HepG2 (cell line): ENCODE measurements around the gene TFAP2E. TPM values are rescaled to one million over a fixed set of nuclear protein-coding genes. Genes with fewer than 3 reads are reported as not detected.

Experiments
- ATAC-seq: fragments of 200-7000 bp; cut with Tn5 transposase; 3 replicates; pipeline ENCODE4 v1.9.1; 2020; ENCODE audit warnings: mild to moderate bottlenecking, moderate library complexity
- BruUV-seq: library from RNA; stranded (reverse); fragments of 400-500 nt; replicated peaks from 2 replicates; lab custom pipeline; 2021; lab: Mats Ljungman, UMichigan
- CTCF ChIA-PET: fragments of 300-600 bp; formaldehyde crosslinking; extraction: SDS; loops from one replicate; lab custom pipeline; 2021; ENCODE audit warnings: low total read pairs, inconsistent platforms, low intra/inter-chr PET ratio; lab: Yijun Ruan, JAX
- POLR2A ChIA-PET: fragments of 350-600 bp; sonication (Branson Sonifier 250); formaldehyde crosslinking; loops from one replicate; lab custom pipeline; 2020; ENCODE audit warnings: antibody characterized with exemption, inconsistent platforms; lab: Yijun Ruan, JAX
- DNase-seq: peaks from one replicate; pipeline ENCODE4 v3.0.0-alpha.2; 2015; ENCODE audit warnings: low spot score
- FAIRE-seq: peaks from 3 replicates; lab custom pipeline; 2011; peaks lifted over from hg19 to GRCh38; lab: Jason Lieb, UNC
- H2AFZ ChIP-seq: one replicate; pipeline ENCODE4 v1.6.1; 2011; ENCODE audit warnings: low read length, inconsistent platforms
- H3K27ac ChIP-seq: fragments of 300-600 bp; 3 replicates; pipeline ENCODE4 v1.8.0; 2011; ENCODE audit warnings: mixed run types, mild to moderate bottlenecking, mixed read lengths, low read length, inconsistent platforms; ENCODE audit not compliant: insufficient read depth; ENCODE audit errors: extremely low read length
- H3K27me3 ChIP-seq, 2 experiments: fragments of 200-600 bp in 1 of 2; 2 replicates in 1 of 2; 3 replicates in 1 of 2; pipeline versions ENCODE4 v1.6.0 to v1.8.0; 2011; ENCODE audit warnings: low read length in 2 of 2, mild to moderate bottlenecking in 2 of 2, moderate library complexity in 2 of 2, inconsistent platforms in 1 of 2; ENCODE audit not compliant: insufficient read depth in 2 of 2, control insufficient read depth in 1 of 2
- H3K36me3 ChIP-seq, 2 experiments: fragments of 200-600 bp in 1 of 2; replicated peaks in 1 of 2; 2 replicates in 1 of 2; 3 replicates in 1 of 2; pipeline versions ENCODE4 v1.5.1 to v1.8.0; 2011; ENCODE audit warnings: low read length in 2 of 2, inconsistent platforms in 1 of 2; ENCODE audit not compliant: insufficient read depth in 2 of 2, control insufficient read depth in 1 of 2
- H3K4me1 ChIP-seq: 2 replicates; pipeline ENCODE4 v1.5.1; 2012; ENCODE audit warnings: low read length, inconsistent platforms; ENCODE audit not compliant: insufficient read depth
- H3K4me2 ChIP-seq: 2 replicates; pipeline ENCODE4 v1.6.0; 2011; ENCODE audit warnings: low read depth, low read length, inconsistent platforms
- H3K4me3 ChIP-seq, 3 experiments: fragments of 200-600 bp in 1 of 3; sonication (generic), shearing (Covaris generic) in 1 of 3; replicated peaks in 1 of 3; 2 replicates each; pipeline ENCODE4 v1.5.1; 2011 to 2016; ENCODE audit warnings: low read length in 3 of 3, inconsistent platforms in 2 of 3, low read depth in 2 of 3, mild to moderate bottlenecking in 2 of 3, control low read depth in 1 of 3, mixed read lengths in 1 of 3; ENCODE audit not compliant: insufficient read depth in 1 of 3
- H3K79me2 ChIP-seq: one replicate; pipeline ENCODE4 v1.6.1; 2011; ENCODE audit warnings: low read length, inconsistent platforms; ENCODE audit not compliant: insufficient read depth
- H3K9ac ChIP-seq: 2 replicates; pipeline ENCODE4 v1.6.0; 2011; ENCODE audit warnings: mild to moderate bottlenecking, low read depth, low read length, inconsistent platforms; ENCODE audit not compliant: insufficient read depth
- H3K9me3 ChIP-seq: 2 replicates; pipeline ENCODE4 v1.5.1; 2012; ENCODE audit warnings: mild to moderate bottlenecking, low read length
- H4K20me1 ChIP-seq: 2 replicates; pipeline ENCODE4 v1.6.0; 2011; ENCODE audit warnings: inconsistent platforms, mild to moderate bottlenecking, low read length, moderate library complexity; ENCODE audit not compliant: insufficient read depth
- EZH2 ChIP-seq: conservative IDR thresholded peaks from 2 replicates; pipeline ENCODE4 v1.6.1; 2012; ENCODE audit warnings: mild to moderate bottlenecking, low read depth, low read length, moderate library complexity
- HOXA7 ChIP-seq: sonication (generic); formaldehyde crosslinking; IDR thresholded peaks from 2 replicates; pipeline ENCODE4 v1.8.1; 2022; ENCODE audit warnings: mild to moderate bottlenecking, missing genetic modification reagents, moderate library complexity
- IRX3 ChIP-seq: sonication (generic); formaldehyde crosslinking; IDR thresholded peaks from 2 replicates; pipeline ENCODE4 v1.8.1; 2023; ENCODE audit warnings: mild to moderate bottlenecking, low read depth, missing genetic modification reagents, borderline replicate concordance
- NAIF1 ChIP-seq: sonication (generic); formaldehyde crosslinking; IDR thresholded peaks from 2 replicates; pipeline ENCODE4 v1.5.0; 2020; ENCODE audit warnings: mild to moderate bottlenecking, missing genetic modification reagents, borderline replicate concordance
- NFE2L1 ChIP-seq: sonication (generic); formaldehyde crosslinking; IDR thresholded peaks from 2 replicates; pipeline ENCODE4 v1.4.0; 2020; ENCODE audit warnings: missing genetic modification reagents, mild to moderate bottlenecking, borderline replicate concordance
- RXRA ChIP-seq: sonication (generic); formaldehyde crosslinking; IDR thresholded peaks from 2 replicates; pipeline ENCODE4 v1.5.1; 2020; ENCODE audit warnings: missing genetic modification reagents
- SKI ChIP-seq: fragments of 450-650 bp; IDR thresholded peaks from one replicate; pipeline ENCODE4 v1.6.1; 2018; ENCODE audit warnings: mild to moderate bottlenecking; ENCODE audit not compliant: partially characterized antibody
- ZNF124 ChIP-seq: sonication (generic); formaldehyde crosslinking; IDR thresholded peaks from 2 replicates; pipeline ENCODE4 v1.4.0; 2020; ENCODE audit warnings: missing genetic modification reagents
- ZNF383 ChIP-seq: sonication (generic); formaldehyde crosslinking; IDR thresholded peaks from 2 replicates; pipeline ENCODE4 v1.4.0; 2020; ENCODE audit warnings: missing genetic modification reagents, mild to moderate bottlenecking, borderline replicate concordance
- ZNF562 ChIP-seq: sonication (generic); formaldehyde crosslinking; IDR thresholded peaks from 2 replicates; pipeline ENCODE4 v1.8.0; 2022; ENCODE audit warnings: missing genetic modification reagents, borderline replicate concordance
- ZNF577 ChIP-seq: sonication (generic); formaldehyde crosslinking; IDR thresholded peaks from 2 replicates; pipeline ENCODE4 v1.4.0; 2020; ENCODE audit warnings: mild to moderate bottlenecking, low read depth, missing genetic modification reagents, borderline replicate concordance
- WGBS: methylation state at CpG from one replicate; pipeline ENCODE4 v1.1.6; 2017; ENCODE audit warnings: low lambda C conversion rate; 5-methylcytosine and 5-hydroxymethylcytosine counted together
- in situ Hi-C: cut with HindIII; loops from 2 replicates; pipeline ENCODE4 v1.10.0; 2017; ENCODE audit warnings: low pct_unique_long_range_greater_than_20kb; ENCODE audit not compliant: extremely low pct_ligation_motif_present
- intact Hi-C: fragments of 100-400 bp; cut with micrococcal nuclease; formaldehyde crosslinking; loops from one replicate; pipeline ENCODE4 v1.10.0; 2022; ENCODE audit not compliant: unreplicated experiment
- polyA plus RNA-seq, 8 experiments: library from polyadenylated mRNA; depleted of rRNA in 3 of 8; stranded (reverse) in 7 of 8; unstranded in 1 of 8; fragments of >200 nt; fragmentation: Illumina TruSeq in 4 of 8; extraction: Trizol in 4 of 8; gene quantifications; 2 replicates each; pipeline versions ENCODE4 v1.2.1 to v1.2.3, GENCODE V29; 2011 to 2016; ENCODE audit warnings: low read depth in 4 of 8, missing spikeins in 1 of 8, mixed read lengths in 1 of 8; ENCODE audit not compliant: insufficient read depth in 1 of 8
- total RNA-seq, 5 experiments: library from RNA; depleted of rRNA; stranded (reverse); fragments of >200 nt; fragmentation: Illumina TruSeq; extraction: Trizol; gene quantifications; 2 replicates each; pipeline ENCODE4 v1.2.3, GENCODE V29; 2016; ENCODE audit warnings: low read depth in 1 of 5

Gene TFAP2E
- total and polyA plus RNA-seq, 2 of the 13 experiments (the other 11 are each of a cell fraction or from before 2014, with no cell fraction given): 0.31 to 0.41 TPM

- TF ChIP-seq ZNF383 (CRISPR knock-in tag): no peak
- no peak for TF ChIP-seq EZH2
These were observed 37.9 kb upstream of the TFAP2E start (continued) for GRCh38 chr1:35535243-35535642.

- POLR2A ChIA-PET: no interaction called here
- Histone ChIP-seq H3K4me3 (no peak overlapping the region), H3K79me2 (peaks cover 9% of the 10 kb centered on the region), H4K20me1 (no peaks in the 10 kb centered on the region; the same call in none of the 2 replicates), H3K27ac (no peak overlapping the region), H3K36me3 (peaks cover 1 to 22% of the 10 kb centered on the region in 2 experiments; a peak in 2 of 5 replicates), H2AFZ (no peak overlapping the region), H3K9me3 (no peaks in the 10 kb centered on the region), H3K27me3 (no peaks in the 10 kb centered on the region), H3K4me1 (peaks cover 17% of the 10 kb centered on the region), H3K4me2 (no peak overlapping the region), H3K9ac (no peak overlapping the region)
- BruUV-seq: no TSS peak
- no peak for FAIRE-seq
- CTCF ChIA-PET: no interaction called here
- ATAC-seq: no peak
- intact Hi-C loops (no loop called here), in situ Hi-C loops (no loop called here)
- no peak for DNase-seq
- WGBS: 100% methylated on average over 2 of the region's 2 CpGs
- TF ChIP-seq NAIF1 (CRISPR knock-in tag): no peak
- TF ChIP-seq NFE2L1: no peak
- no peak for TF ChIP-seq ZNF562 (CRISPR knock-in tag)
- no peak for TF ChIP-seq HOXA7 (CRISPR knock-in tag)
- no peak for TF ChIP-seq RXRA
- no peak for TF ChIP-seq ZNF577 (CRISPR knock-in tag)
- TF ChIP-seq IRX3: no peak
- TF ChIP-seq ZNF124: no peak
- no peak for TF ChIP-seq SKI
These were observed 36.5 kb upstream of the TFAP2E start for GRCh38 chr1:35536556-35537162.
